ENCODE measurements around the gene DCHS2. TPM values are rescaled to one million over a fixed set of nuclear protein-coding genes. Genes with fewer than 3 reads are reported as not detected.

The DCHS2 gene
- total RNA-seq, 1 donor = under 0.01 TPM

DNA sequence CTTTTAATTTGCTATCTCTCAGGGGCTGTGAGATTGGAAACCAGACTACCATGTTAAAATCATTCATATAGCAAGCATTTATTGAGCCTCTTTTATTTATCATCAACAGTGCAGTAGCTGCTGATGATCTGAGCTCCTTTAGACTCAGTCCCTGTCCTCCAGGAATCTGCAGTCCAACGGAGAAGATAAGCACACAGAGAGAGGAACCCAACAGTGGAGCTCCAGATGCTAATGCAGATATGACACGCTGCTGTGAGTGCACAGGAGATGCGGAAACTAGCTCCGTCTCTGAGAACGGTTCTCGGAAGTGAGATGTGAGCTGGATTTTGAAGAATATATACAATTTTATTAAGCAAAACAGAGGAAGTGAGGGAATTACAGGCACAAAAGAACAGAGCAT lies 35.4 kb downstream of the DCHS2 start:
- Histone ChIP-seq H3K9me3 (ENCODE audit: low read depth, low read length) (no peaks in the 10 kb centered on the region), H2AFZ (ENCODE audit: low read length) (no peak overlapping the region), H3K36me3 (ENCODE audit: insufficient read depth, low read length) (no peaks in the 10 kb centered on the region), H3K27ac (ENCODE audit: low read depth, low read length) (no peak overlapping the region), H3K4me3 (ENCODE audit: insufficient read depth, low read length) (no peak overlapping the region), H3K79me2 (ENCODE audit: insufficient read depth, low read length) (no peaks in the 10 kb centered on the region), H3K4me2 (ENCODE audit: insufficient read depth, low read length) (no peak overlapping the region), H4K20me1 (ENCODE audit: insufficient read depth, low read length) (no peaks in the 10 kb centered on the region), H3K4me1 (ENCODE audit: insufficient read depth, low read length) (no peaks in the 10 kb centered on the region), H3K27me3 (ENCODE audit: insufficient read depth, low read length) (no peaks in the 10 kb centered on the region)
- DNase-seq (ENCODE audit: insufficient read length, low spot score, missing footprints) = no peak
- TF ChIP-seq, protein P1, sequence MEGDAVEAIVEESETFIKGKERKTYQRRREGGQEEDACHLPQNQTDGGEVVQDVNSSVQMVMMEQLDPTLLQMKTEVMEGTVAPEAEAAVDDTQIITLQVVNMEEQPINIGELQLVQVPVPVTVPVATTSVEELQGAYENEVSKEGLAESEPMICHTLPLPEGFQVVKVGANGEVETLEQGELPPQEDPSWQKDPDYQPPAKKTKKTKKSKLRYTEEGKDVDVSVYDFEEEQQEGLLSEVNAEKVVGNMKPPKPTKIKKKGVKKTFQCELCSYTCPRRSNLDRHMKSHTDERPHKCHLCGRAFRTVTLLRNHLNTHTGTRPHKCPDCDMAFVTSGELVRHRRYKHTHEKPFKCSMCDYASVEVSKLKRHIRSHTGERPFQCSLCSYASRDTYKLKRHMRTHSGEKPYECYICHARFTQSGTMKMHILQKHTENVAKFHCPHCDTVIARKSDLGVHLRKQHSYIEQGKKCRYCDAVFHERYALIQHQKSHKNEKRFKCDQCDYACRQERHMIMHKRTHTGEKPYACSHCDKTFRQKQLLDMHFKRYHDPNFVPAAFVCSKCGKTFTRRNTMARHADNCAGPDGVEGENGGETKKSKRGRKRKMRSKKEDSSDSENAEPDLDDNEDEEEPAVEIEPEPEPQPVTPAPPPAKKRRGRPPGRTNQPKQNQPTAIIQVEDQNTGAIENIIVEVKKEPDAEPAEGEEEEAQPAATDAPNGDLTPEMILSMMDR (IDR thresholded peaks at IDR 0.05; ENCODE audit: extremely low read depth, low read depth, low read length) = no peak

DNA sequence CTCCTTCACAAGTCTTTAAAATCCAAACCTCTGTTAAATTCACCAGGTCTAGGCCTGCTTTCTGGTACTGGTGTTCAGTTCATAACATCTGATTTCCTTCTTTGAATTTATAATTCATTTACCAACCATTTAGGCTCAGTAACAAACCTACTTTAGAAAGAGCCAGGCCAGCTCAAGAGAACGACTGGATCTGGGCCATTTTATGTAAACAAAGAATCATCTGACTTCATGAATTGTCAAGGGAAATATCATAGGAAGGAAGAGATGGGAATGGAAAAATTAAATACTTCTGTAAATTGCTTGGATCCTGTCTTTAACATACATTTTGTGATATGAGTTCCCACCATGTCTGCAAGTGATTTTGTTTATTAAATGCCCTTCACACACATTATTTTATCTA lies 36.5 kb downstream of the DCHS2 start:
- H4K20me1 ChIP-seq (ENCODE audit: insufficient read depth, low read length) = no peaks in the 10 kb centered on the region
- no peaks in the 10 kb centered on the region for H3K9me3 ChIP-seq (ENCODE audit: low read depth, low read length)
- H3K4me1 ChIP-seq (ENCODE audit: insufficient read depth, low read length) = no peaks in the 10 kb centered on the region
- H3K4me3 ChIP-seq (ENCODE audit: insufficient read depth, low read length) = no peak overlapping the region
- no peak overlapping the region for H3K4me2 ChIP-seq (ENCODE audit: insufficient read depth, low read length)
- TF ChIP-seq, protein P1 (IDR thresholded peaks at IDR 0.05; ENCODE audit: extremely low read depth, low read depth, low read length) = no peak
- no peak for DNase-seq (ENCODE audit: insufficient read length, low spot score, missing footprints)
- no peaks in the 10 kb centered on the region for H3K79me2 ChIP-seq (ENCODE audit: insufficient read depth, low read length)
- H3K27me3 ChIP-seq (ENCODE audit: insufficient read depth, low read length) = no peaks in the 10 kb centered on the region
- H3K36me3 ChIP-seq (ENCODE audit: insufficient read depth, low read length) = no peaks in the 10 kb centered on the region
- H3K27ac ChIP-seq (ENCODE audit: low read depth, low read length) = no peak overlapping the region
- H2AFZ ChIP-seq (ENCODE audit: low read length) = no peak overlapping the region

DNA sequence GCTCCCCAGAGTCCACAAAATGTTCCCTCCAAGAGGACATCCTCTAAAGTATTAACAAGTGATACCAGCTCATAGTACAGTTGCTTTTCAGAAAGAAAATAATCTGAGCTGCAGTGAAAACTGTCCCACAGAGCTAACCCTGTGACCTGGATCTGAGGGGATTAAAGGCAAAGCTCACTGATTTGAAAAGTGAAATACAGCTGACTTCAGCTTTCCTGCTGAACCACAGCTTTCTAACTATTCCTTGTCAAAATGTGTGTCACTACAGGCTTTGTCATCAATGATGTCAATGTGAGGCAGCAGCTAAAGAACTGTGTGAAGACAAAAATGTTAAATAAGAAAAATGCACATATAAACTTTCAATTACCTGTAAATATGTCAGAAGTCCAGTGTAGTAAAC lies 36.9 kb downstream of the DCHS2 start:
- no peaks in the 10 kb centered on the region for H3K4me1 ChIP-seq (ENCODE audit: insufficient read depth, low read length)
- H3K27ac ChIP-seq (ENCODE audit: low read depth, low read length) = no peak overlapping the region
- no peaks in the 10 kb centered on the region for H3K36me3 ChIP-seq (ENCODE audit: insufficient read depth, low read length)
- no peaks in the 10 kb centered on the region for H3K9me3 ChIP-seq (ENCODE audit: low read depth, low read length)
- H3K79me2 ChIP-seq (ENCODE audit: insufficient read depth, low read length) = no peaks in the 10 kb centered on the region
- TF ChIP-seq, protein P1 (IDR thresholded peaks at IDR 0.05; ENCODE audit: extremely low read depth, low read depth, low read length) = no peak
- H3K27me3 ChIP-seq (ENCODE audit: insufficient read depth, low read length) = no peaks in the 10 kb centered on the region
- no peaks in the 10 kb centered on the region for H4K20me1 ChIP-seq (ENCODE audit: insufficient read depth, low read length)
- H2AFZ ChIP-seq (ENCODE audit: low read length) = no peak overlapping the region
- no peak for DNase-seq (ENCODE audit: insufficient read length, low spot score, missing footprints)
- H3K4me3 ChIP-seq (ENCODE audit: insufficient read depth, low read length) = no peak overlapping the region
- H3K4me2 ChIP-seq (ENCODE audit: insufficient read depth, low read length) = no peak overlapping the region

DNA sequence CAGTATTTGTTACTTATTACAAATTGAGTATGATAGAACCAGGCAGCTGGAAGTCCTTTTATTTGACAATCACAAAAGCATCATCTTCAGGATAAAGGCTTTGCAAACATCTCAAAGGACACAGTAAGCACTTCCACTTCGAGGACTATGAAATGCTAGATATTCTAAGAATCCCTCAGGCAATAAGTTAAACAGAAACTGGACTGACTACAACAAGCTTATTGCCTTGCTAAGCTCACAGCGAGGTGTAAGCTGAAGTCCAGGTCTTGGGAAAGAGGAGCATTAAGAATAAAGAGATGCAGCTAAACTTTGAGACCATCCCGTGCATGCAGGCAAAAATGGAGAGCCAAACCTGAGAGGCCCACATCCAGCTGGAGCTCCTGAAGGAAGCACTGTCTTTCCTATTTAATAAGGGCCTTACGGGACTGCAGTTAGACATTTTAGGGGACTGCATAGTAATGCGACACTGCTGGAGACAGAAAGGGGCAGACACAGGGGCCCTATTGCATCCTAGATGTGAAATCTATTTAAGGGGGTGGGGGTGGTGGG lies 38.7 kb downstream of the DCHS2 start:
- Histone ChIP-seq H3K4me1 (ENCODE audit: insufficient read depth, low read length) (no peaks in the 10 kb centered on the region), H4K20me1 (ENCODE audit: insufficient read depth, low read length) (no peaks in the 10 kb centered on the region), H2AFZ (ENCODE audit: low read length) (no peak overlapping the region), H3K27me3 (ENCODE audit: insufficient read depth, low read length) (no peaks in the 10 kb centered on the region), H3K36me3 (ENCODE audit: insufficient read depth, low read length) (no peaks in the 10 kb centered on the region), H3K79me2 (ENCODE audit: insufficient read depth, low read length) (no peaks in the 10 kb centered on the region), H3K9me3 (ENCODE audit: low read depth, low read length) (no peaks in the 10 kb centered on the region), H3K4me3 (ENCODE audit: insufficient read depth, low read length) (no peak overlapping the region), H3K27ac (ENCODE audit: low read depth, low read length) (no peak overlapping the region), H3K4me2 (ENCODE audit: insufficient read depth, low read length) (no peak overlapping the region)
- TF ChIP-seq, protein P1 (IDR thresholded peaks at IDR 0.05; ENCODE audit: extremely low read depth, low read depth, low read length) = no peak
- peak; percentile 29 for DNase-seq (ENCODE audit: insufficient read length, low spot score, missing footprints)
